Measurements from ENCODE around the gene ARHGEF11. TPM values are rescaled to one million over a fixed set of nuclear protein-coding genes. Genes with fewer than 3 reads are reported as not detected.
A peak's percentile ranks its signal among the peaks of the same experiment; 100 is the strongest.

The ARHGEF11 gene
- total and polyA plus RNA-seq, 5 donors = 19.9 to 34.4 (median 29.5) TPM

GRCh38 chr1:156942576-156942975, 103.0 kb downstream of the ARHGEF11 start:
- H3K4me3 ChIP-seq (ENCODE audit: low read length) = no peak overlapping the region
- DNase-seq = no peak
- WGBS = 89% methylated on average over 7 of the region's 7 CpGs
- no peaks in the 10 kb centered on the region for H3K27me3 ChIP-seq (ENCODE audit: control insufficient read depth, insufficient read depth)
- ATAC-seq = no peak
- intact Hi-C loops (cut with DNase I) = no loop called here
- H3K4me1 ChIP-seq (ENCODE audit: control insufficient read depth, insufficient read depth, low read length) = no peaks in the 10 kb centered on the region
- no peak overlapping the region for H3K27ac ChIP-seq (ENCODE audit: low read length)
- H3K9me3 ChIP-seq (ENCODE audit: control insufficient read depth, low read length) = no peaks in the 10 kb centered on the region

- WGBS = 64% methylated on average over 3 of the region's 3 CpGs
- no peak for DNase-seq
- H3K27ac ChIP-seq (ENCODE audit: low read length) = no peak overlapping the region
- intact Hi-C loops (cut with DNase I) = no loop called here
- H3K9me3 ChIP-seq (ENCODE audit: control insufficient read depth, low read length) = no peaks in the 10 kb centered on the region
- H3K4me3 ChIP-seq (ENCODE audit: low read length) = no peak overlapping the region
- no peaks in the 10 kb centered on the region for H3K27me3 ChIP-seq (ENCODE audit: control insufficient read depth, insufficient read depth)
- no peak for ATAC-seq
- no peaks in the 10 kb centered on the region for H3K4me1 ChIP-seq (ENCODE audit: control insufficient read depth, insufficient read depth, low read length)
Observed at GRCh38 chr1:156942176-156942575, 103.4 kb downstream of the ARHGEF11 start.

GRCh38 chr1:156941675-156942074, 103.9 kb downstream of the ARHGEF11 start:
- intact Hi-C loops (cut with DNase I) = no loop called here
- H3K9me3 ChIP-seq (ENCODE audit: control insufficient read depth, low read length) = no peaks in the 10 kb centered on the region
- no peak overlapping the region for H3K27ac ChIP-seq (ENCODE audit: low read length)
- DNase-seq (no peak), ATAC-seq (no peak)
- 90% methylated on average over 10 of the region's 10 CpGs for WGBS
- no peaks in the 10 kb centered on the region for H3K4me1 ChIP-seq (ENCODE audit: control insufficient read depth, insufficient read depth, low read length)
- H3K4me3 ChIP-seq (ENCODE audit: low read length) = no peak overlapping the region
- no peaks in the 10 kb centered on the region for H3K27me3 ChIP-seq (ENCODE audit: control insufficient read depth, insufficient read depth)

DNA sequence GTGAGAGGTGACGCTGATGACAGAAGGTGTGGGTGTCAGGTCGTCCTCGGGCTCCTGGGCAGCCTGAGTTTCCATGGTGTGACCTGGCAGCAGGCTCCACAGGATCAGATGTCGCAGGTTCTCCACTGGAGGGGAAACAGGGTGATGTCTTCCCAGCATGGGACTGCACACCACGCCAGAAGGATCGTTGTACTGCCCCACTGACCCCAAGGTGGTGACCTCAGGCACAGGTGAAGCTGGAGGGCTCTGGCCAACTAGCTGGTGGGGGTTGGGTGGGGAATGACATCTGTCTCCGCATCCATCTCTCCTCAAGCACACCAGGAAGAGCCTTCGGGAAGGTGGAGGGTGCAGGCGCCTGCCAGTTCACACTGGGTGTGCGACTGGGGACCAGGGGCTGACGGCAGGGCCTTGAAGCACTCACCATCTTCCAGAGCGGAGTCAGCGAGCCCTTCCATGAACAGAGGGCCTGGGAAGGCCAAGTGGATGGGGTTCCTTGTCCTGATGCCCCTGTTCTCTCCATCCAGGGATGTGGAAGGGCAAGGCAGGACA, 105.7 kb downstream of the ARHGEF11 start:
- intact Hi-C loops (cut with DNase I) = no loop called here
- DNase-seq (no peak), ATAC-seq (no peak)
- no peaks in the 10 kb centered on the region for H3K27me3 ChIP-seq (ENCODE audit: control insufficient read depth, insufficient read depth)
- 87% methylated on average over 13 of the region's 13 CpGs for WGBS
- H3K27ac ChIP-seq (ENCODE audit: low read length) = no peak overlapping the region
- no peak overlapping the region for H3K4me3 ChIP-seq (ENCODE audit: low read length)
- H3K9me3 ChIP-seq (ENCODE audit: control insufficient read depth, low read length) = no peaks in the 10 kb centered on the region
- no peaks in the 10 kb centered on the region for H3K4me1 ChIP-seq (ENCODE audit: control insufficient read depth, insufficient read depth, low read length)

DNA sequence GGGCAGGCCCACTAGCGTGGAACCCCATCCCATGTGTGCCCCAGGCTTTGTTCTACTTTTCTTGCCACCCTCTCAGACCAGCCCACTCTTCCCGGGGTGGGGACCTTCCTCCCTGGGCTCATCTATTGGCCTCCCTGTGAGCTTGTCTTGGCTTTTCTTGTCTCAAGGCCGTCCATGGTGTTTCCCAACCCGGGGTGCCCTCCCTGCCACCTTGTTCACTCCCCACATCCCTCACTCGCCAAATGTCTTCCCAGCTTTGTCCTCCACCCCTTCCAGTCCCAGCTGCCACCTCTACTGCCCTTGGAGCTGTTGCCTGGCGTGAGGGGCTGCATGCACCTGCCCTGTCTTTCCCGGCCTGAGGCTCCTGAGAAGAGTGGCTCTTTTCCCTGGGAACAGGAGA, 106.7 kb downstream of the ARHGEF11 start:
- Histone ChIP-seq H3K27me3 (ENCODE audit: control insufficient read depth, insufficient read depth) (no peaks in the 10 kb centered on the region), H3K4me3 (ENCODE audit: low read length) (no peak overlapping the region), H3K27ac (ENCODE audit: low read length) (no peak overlapping the region), H3K4me1 (ENCODE audit: control insufficient read depth, insufficient read depth, low read length) (no peaks in the 10 kb centered on the region), H3K9me3 (ENCODE audit: control insufficient read depth, low read length) (no peaks in the 10 kb centered on the region)
- no peak for ATAC-seq
- intact Hi-C loops (cut with DNase I) = no loop called here
- 85% methylated on average over 7 of the region's 7 CpGs for WGBS
- no peak for DNase-seq

DNA sequence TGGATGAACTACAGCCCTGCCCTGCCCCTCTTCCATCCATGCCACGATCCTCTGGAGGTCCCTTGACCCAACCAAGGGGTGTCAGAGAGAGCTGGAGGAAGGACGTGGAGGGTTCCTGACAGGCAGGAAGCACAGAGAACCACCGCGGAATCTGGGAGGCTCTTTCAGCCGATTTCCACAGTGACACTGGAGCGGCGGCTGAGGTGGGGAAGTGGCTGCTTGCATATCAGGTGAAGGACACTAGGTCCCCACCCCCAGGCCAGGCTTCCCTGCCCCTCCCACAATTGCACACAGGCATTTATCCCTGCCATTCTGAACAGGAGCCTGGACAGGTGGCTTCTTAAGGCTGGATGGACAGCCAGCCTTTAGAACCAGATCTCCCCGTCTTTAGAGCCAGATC, 107.7 kb downstream of the ARHGEF11 start:
- H3K9me3 ChIP-seq (ENCODE audit: control insufficient read depth, low read length) = no peaks in the 10 kb centered on the region
- no peak for DNase-seq
- intact Hi-C loops (cut with DNase I) = no loop called here
- H3K27me3 ChIP-seq (ENCODE audit: control insufficient read depth, insufficient read depth) = no peaks in the 10 kb centered on the region
- no peaks in the 10 kb centered on the region for H3K4me1 ChIP-seq (ENCODE audit: control insufficient read depth, insufficient read depth, low read length)
- WGBS = 76% methylated on average over 8 of the region's 8 CpGs
- no peak overlapping the region for H3K27ac ChIP-seq (ENCODE audit: low read length)
- ATAC-seq = no peak
- H3K4me3 ChIP-seq (ENCODE audit: low read length) = no peak overlapping the region

DNA sequence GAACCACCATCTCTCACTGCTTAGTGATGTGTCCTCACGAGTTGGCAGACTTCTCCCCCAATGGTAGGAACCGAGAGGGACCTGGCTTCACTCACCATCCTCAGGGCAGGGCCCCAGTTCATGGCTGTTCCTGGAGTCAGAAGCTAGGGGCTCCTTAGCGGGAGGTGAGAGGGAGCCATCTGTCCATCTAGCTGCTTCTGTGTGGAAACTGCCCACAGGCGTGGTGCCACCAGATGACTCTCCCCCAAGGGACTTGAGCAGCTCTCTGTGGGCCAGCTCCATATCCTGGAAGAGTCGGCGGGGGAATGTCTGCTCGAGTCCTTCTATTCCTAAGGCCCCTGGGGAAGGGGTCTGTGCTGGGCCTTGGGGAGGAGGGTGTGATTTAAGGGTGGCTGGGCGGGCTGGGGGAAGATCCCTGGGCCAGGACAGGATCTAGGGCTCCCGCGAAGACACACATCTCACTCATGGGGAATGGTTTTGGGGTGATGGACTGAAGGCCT, 108.8 kb downstream of the ARHGEF11 start:
- no peaks in the 10 kb centered on the region for H3K4me1 ChIP-seq (ENCODE audit: control insufficient read depth, insufficient read depth, low read length)
- no peaks in the 10 kb centered on the region for H3K27me3 ChIP-seq (ENCODE audit: control insufficient read depth, insufficient read depth)
- no peak overlapping the region for H3K27ac ChIP-seq (ENCODE audit: low read length)
- H3K4me3 ChIP-seq (ENCODE audit: low read length) = no peak overlapping the region
- intact Hi-C loops (cut with DNase I) = no loop called here
- DNase-seq (no peak), ATAC-seq (no peak)
- WGBS = 76% methylated on average over 10 of the region's 10 CpGs
- H3K9me3 ChIP-seq (ENCODE audit: control insufficient read depth, low read length) = no peaks in the 10 kb centered on the region

- H3K4me1 ChIP-seq (ENCODE audit: control insufficient read depth, insufficient read depth, low read length) = no peaks in the 10 kb centered on the region
- 91% methylated on average over 5 of the region's 5 CpGs for WGBS
- ATAC-seq (no peak), DNase-seq (no peak)
- no peak overlapping the region for H3K27ac ChIP-seq (ENCODE audit: low read length)
- intact Hi-C loops (cut with DNase I) = no loop called here
- no peaks in the 10 kb centered on the region for H3K9me3 ChIP-seq (ENCODE audit: control insufficient read depth, low read length)
- no peaks in the 10 kb centered on the region for H3K27me3 ChIP-seq (ENCODE audit: control insufficient read depth, insufficient read depth)
- H3K4me3 ChIP-seq (ENCODE audit: low read length) = no peak overlapping the region
Observed at GRCh38 chr1:156936191-156936590, 109.4 kb downstream of the ARHGEF11 start.

DNA sequence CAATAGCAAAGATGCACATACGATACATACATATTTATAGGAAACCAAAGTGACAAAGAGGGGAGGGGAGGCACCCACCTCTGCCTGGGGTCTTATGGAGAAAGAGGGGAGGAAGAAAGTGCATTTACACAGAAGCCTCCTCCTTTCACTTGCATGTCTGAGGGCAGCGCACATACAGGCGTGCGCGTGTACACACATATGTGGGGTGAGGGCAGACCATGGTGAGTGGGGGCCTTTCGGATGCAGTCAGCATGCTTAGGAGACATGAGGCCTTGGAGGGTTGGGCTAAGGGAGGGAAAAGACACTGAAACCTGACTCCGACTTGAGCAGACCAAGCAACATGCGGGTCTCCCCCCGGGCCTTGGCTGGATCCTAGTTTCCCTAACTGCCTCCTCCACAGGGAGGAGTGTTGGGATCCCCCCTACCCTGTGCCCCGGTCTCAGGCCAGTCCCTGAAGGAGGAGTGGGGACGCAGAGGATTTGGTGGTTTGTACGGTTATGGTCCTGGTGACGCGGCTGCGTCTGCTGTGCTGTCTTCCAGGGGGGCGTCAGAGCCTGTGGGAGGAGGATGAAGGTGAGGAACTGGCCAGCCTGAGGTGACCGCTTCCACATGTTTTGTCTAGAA, 109.9 kb downstream of the ARHGEF11 start:
- H3K4me1 ChIP-seq (ENCODE audit: control insufficient read depth, insufficient read depth, low read length) = no peaks in the 10 kb centered on the region
- H3K27me3 ChIP-seq (ENCODE audit: control insufficient read depth, insufficient read depth) = no peaks in the 10 kb centered on the region
- no peak overlapping the region for H3K4me3 ChIP-seq (ENCODE audit: low read length)
- WGBS = 83% methylated on average over 17 of the region's 17 CpGs
- ATAC-seq (no peak), DNase-seq (no peak)
- no peak overlapping the region for H3K27ac ChIP-seq (ENCODE audit: low read length)
- H3K9me3 ChIP-seq (ENCODE audit: control insufficient read depth, low read length) = no peaks in the 10 kb centered on the region
- intact Hi-C loops (cut with DNase I) = no loop called here

DNA sequence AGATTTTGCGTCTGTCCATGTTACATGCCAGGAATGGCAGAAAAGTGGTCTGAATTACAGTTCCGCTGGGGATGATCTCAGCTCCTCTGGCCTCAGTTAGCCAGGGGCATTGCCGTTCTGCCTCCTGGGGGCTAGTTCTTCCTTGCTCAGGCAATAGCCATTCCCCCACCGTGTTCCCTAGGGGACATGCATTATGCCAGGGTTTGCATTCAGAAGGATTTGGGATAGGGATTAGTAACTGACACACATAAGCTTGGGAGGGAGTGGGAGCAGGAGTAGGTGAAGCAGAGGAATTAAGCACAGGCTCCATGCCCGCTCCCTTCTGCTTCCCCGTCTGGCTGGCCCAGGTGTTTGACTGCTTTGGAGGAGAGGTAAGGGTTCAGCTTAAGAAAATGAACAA, 112.4 kb downstream of the ARHGEF11 start:
- intact Hi-C loops (cut with DNase I) = no loop called here
- WGBS = 76% methylated on average over 6 of the region's 6 CpGs
- no peak for DNase-seq

DNA sequence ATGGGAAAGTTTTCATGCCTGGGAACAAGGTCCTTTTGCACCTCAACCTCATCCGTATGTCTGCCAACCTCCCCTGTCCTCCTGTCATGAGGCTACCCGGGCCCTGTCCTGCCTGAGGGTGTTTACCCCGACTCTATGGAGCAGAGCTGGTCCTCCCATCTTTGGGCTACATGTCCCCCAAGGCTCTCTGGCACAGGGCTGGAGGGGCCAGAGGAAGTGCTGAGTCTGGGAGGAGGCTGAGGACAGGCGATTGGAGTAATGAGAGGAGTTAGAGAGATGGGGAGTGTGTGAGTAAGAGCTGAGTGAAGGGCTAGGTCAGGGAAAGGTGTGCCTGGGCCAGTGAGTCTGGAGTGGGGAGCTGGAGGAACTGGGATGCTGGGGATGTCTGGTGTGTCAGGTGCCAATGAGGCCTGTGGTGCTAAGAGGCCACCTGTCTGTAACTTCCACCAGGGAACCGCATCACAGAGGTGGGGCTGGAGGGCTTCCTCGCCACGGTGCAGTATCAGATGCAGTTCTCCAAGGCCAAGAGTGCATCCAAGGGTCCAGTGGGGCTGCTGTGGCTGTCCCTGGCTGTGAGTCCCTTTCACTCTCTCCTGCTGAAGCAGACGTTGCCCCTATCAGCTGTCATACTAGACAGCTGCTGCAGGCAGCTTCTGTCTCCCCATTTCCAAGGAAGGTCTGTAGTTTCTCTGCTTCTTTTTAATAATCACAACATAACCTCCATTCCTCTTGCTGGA, 113.4 kb downstream of the ARHGEF11 start:
- WGBS = 58% methylated on average over 8 of the region's 8 CpGs
- intact Hi-C loops (cut with DNase I) = no loop called here
- H3K27ac ChIP-seq (ENCODE audit: low read length) = no peak overlapping the region
- H3K4me3 ChIP-seq (ENCODE audit: low read length) = no peak overlapping the region
- H3K4me1 ChIP-seq (ENCODE audit: control insufficient read depth, insufficient read depth, low read length) = no peaks in the 10 kb centered on the region
- DNase-seq (no peak), ATAC-seq (peak in 1 of 2 donors; percentile 15)
- H3K27me3 ChIP-seq (ENCODE audit: control insufficient read depth, insufficient read depth) = no peaks in the 10 kb centered on the region
- H3K9me3 ChIP-seq (ENCODE audit: control insufficient read depth, low read length) = no peaks in the 10 kb centered on the region

More for the DNA sequence above, 112.4 kb downstream of the ARHGEF11 start:
- H3K27ac ChIP-seq (ENCODE audit: low read length) = no peak overlapping the region
- no peaks in the 10 kb centered on the region for H3K9me3 ChIP-seq (ENCODE audit: control insufficient read depth, low read length)
- no peak for ATAC-seq
- no peak overlapping the region for H3K4me3 ChIP-seq (ENCODE audit: low read length)
- no peaks in the 10 kb centered on the region for H3K4me1 ChIP-seq (ENCODE audit: control insufficient read depth, insufficient read depth, low read length)
- H3K27me3 ChIP-seq (ENCODE audit: control insufficient read depth, insufficient read depth) = no peaks in the 10 kb centered on the region
